Epithelial cell of proximal tubule (primary cell): Measurements from ENCODE around the gene CFAP97. TPM values are rescaled to one million over a fixed set of nuclear protein-coding genes. Genes with fewer than 3 reads are reported as not detected.

ENCODE experiments used
- DNase-seq: peaks from one replicate; pipeline ENCODE4 v3.0.0-alpha.2; 2011; ENCODE audit warnings: low read depth
- H3K4me3 ChIP-seq: 2 replicates; pipeline ENCODE4 v1.5.1; 2011; ENCODE audit warnings: low read depth, mild to moderate bottlenecking, low read length
- total RNA-seq: library from RNA; depleted of rRNA; stranded (reverse); fragments of >200 nt; gene quantifications from 2 replicates; pipeline ENCODE4 v1.2.3, GENCODE V29; 2015
- TF ChIP-seq, protein P1 (sequence below): conservative IDR thresholded peaks from 2 replicates; pipeline ENCODE4 v1.5.1; 2012; ENCODE audit warnings: low read depth, mild to moderate bottlenecking, low read length

CFAP97 gene
- total RNA-seq, 1 donor from 2014 or later, result 22.6 TPM

DNA sequence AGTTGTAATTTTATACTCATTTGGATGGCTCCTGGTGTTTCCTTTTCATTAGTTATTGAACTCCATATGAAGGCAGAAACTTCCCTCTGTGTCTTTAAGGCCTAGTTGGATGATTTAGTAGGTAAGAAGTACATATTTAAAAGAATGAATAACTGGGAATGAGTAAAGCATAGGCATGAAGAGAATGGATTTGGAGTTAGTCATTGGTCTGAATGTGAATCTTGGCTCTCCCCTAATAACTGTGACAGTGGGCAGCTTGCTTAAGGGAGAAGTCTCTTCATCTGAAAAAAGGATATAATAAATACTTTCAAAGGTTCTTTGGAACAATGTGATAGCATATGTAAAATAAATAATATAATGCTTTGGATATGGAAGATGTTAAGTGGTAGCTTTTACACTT, 18.8 kb upstream of the CFAP97 start:
- DNase-seq, result no peak
- TF ChIP-seq, protein P1, sequence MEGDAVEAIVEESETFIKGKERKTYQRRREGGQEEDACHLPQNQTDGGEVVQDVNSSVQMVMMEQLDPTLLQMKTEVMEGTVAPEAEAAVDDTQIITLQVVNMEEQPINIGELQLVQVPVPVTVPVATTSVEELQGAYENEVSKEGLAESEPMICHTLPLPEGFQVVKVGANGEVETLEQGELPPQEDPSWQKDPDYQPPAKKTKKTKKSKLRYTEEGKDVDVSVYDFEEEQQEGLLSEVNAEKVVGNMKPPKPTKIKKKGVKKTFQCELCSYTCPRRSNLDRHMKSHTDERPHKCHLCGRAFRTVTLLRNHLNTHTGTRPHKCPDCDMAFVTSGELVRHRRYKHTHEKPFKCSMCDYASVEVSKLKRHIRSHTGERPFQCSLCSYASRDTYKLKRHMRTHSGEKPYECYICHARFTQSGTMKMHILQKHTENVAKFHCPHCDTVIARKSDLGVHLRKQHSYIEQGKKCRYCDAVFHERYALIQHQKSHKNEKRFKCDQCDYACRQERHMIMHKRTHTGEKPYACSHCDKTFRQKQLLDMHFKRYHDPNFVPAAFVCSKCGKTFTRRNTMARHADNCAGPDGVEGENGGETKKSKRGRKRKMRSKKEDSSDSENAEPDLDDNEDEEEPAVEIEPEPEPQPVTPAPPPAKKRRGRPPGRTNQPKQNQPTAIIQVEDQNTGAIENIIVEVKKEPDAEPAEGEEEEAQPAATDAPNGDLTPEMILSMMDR, result no peak
- H3K4me3 ChIP-seq, result no peak overlapping the region

DNA sequence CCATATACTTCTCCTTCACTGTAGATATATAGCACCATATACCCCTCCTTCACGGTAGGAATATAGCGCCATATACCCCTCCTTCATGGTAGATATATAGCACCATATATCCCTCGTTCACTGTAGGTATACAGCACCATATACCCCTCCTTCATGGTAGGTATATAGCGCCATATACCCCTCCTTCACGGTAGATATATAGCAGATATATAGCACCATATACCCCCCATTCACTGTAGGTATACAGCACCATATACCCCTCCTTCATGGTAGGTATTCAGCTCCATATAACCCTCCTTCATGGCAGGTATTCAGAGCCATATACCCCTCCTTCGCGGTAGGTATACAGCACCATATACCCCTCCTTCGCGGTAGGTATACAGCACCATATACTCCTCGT, 18.1 kb upstream of the CFAP97 start:
- no peak overlapping the region for H3K4me3 ChIP-seq
- DNase-seq, result no peak
- TF ChIP-seq, protein P1, result no peak

DNA sequence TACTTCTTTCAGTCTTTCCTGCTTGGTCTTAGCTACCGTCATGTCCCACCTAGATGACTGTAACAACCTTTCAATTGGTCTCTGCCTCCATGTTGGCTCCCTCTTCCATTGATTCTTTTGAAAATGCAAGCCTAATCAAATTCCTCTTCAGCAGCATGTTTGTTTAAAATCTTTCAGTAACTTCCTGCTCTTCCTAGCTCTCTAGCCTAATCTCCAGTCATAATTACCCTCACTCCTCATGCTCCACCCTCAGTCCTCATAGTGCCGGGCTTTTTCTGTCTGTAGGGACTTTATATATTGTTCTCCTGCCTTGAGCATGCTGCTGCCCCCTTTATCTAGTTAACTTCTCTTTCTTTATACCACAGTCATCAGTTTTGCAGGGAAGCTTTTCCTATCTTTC, 17.7 kb upstream of the CFAP97 start:
- no peak for DNase-seq
- TF ChIP-seq, protein P1, result no peak
- no peak overlapping the region for H3K4me3 ChIP-seq

DNA sequence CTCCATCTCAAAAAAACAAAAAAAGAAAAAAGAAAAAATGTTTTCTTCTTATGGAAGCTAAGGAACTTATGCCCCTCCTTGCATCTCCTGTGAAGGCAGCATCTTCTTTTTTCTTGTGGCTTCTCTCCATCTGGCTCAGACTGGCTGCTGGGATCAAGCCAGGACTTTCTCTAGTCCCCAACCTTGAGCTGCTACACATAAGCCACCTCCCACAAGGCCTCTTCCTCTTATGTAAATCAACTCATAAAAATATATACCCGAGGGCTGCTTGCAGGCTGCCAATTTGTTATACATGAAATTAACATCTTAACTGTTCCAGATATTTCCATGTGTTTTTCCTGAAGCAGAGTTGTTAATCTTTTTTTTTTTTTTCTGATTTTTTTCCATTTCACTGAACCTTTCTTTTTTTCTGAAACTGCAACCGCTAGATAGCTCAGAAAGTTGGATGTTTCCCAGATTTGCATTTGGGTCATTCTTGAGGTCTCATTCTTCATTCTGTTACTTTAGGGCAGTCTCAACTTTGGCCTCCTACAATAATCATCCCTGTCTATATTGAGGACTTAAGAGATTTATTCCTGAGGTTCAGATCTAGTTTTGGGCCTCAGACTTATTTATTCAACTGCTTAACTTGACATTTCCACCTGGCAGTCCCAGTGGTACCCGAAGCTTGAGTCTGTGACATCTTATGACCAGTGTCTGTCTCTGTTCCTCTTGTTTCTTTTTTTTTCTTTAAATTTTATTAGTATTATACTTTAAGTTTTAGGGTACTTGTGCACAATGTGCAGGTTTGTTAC, 15.9 kb upstream of the CFAP97 start:
- TF ChIP-seq, protein P1, result no peak
- no peak overlapping the region for H3K4me3 ChIP-seq
- DNase-seq, result no peak

DNA sequence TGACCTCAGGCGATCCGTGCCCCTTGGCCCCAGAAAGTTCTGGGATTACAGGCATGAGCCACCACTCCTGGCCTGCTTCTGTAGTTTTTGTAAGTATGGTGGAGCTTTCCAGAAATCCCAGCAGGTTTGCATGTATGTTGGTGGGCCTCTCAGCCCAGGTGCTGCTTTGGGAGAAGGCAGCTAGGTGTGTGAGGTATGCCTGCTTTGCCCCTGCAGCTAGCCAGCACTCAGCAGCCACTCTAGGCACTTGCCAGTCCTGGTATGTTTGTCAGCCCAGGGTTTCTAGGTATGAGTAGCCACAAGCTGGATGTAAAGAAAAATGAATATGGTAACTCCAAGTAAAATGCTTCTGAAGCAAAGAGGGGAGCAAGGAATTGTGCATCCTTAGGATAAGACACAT, 14.5 kb upstream of the CFAP97 start:
- DNase-seq, result no peak
- TF ChIP-seq, protein P1, result no peak
- no peak overlapping the region for H3K4me3 ChIP-seq

DNA sequence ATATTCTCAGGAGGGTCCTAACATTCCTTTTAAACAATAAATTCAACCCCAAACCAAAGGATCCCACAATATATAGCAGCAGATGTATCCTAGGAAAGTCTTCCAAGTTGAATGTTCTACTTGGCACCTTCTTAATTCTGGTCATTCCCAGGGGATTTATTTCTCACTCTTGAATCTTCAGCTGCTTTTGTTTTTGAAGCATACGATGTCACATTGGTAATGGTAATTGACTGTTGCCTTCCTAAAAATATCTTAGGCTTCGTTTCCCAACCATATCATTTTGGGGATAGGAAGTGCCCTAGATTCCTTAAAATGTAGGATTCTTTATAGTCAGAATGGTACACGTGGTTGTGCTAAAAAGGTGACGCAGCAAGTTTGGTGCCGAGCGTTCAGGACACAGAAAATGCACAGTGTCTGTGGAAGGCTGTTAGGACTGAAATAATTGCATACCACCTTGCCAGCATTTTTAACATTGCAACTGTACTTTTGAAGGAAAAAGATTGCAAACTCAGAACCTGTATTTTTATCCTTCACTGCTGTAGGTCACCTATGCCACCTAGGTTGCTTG, 13.7 kb upstream of the CFAP97 start:
- TF ChIP-seq, protein P1, result no peak
- no peak for DNase-seq

DNA sequence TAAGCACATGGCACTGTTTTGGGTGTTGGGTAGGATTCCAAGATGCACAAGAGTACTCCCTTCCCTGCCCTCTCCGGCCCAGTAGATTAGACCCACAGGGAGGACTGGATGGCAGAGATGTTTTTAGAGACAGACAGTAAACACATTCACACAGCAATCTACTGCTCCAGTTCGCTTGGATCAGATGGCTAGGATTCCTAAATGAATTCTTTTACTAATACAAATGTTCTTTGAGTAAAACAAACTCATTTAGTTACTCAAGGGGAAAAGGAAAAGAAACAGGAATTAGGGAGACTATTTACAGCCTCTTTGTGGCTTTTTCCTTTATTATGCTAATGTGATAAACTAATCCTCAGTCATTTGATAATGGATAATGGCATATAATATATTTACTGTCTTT, 11.5 kb upstream of the CFAP97 start:
- H3K4me3 ChIP-seq, result no peak overlapping the region
- no peak for DNase-seq
- TF ChIP-seq, protein P1, result no peak

More for the DNA sequence above, 13.7 kb upstream of the CFAP97 start:
- no peak overlapping the region for H3K4me3 ChIP-seq
